Measurements from ENCODE around the gene RFC4. TPM values are rescaled to one million over a fixed set of nuclear protein-coding genes. Genes with fewer than 3 reads are reported as not detected.

RFC4 gene
- total and polyA plus RNA-seq, 9 of the 15 experiments (the other 6 are each of a cell fraction or from before 2014, with no cell fraction given): 105 to 227 (median 180) TPM

DNA sequence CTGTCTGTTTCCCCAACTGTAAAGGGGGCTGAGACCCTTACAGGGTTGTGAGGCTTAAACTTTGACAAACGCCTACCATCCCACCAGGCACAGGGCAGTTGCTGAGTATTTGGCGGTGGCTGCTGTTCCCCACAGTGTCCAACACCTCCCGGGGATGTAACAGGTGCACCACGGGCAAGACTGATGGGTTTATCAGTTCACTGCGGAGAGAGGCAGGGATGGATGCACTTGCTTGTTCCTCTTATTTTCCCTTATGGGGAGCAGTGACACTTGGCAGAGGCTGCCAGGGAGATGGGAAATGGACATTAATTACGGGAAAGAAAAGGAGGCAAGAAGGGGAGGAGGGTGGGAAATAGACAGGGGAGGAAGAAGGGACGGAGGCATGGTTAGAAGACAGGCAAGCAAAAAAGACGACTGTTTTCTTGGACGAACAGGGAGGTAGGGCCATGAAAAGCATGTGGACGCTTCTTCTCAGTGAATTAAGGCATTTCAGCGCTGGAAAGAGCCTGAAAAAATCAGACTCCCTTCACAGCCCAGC lies 19.7 kb upstream of the RFC4 start:
- Histone ChIP-seq H3K79me2 (ENCODE audit: control insufficient read depth, insufficient read depth, low read length) (peaks cover 15% of the 10 kb centered on the region), H3K9me3 (replicated peaks; ENCODE audit: control insufficient read depth, insufficient read depth, low read depth, low read length) (no peaks in the 10 kb centered on the region), H2AFZ (ENCODE audit: low read depth, low read length) (peak overlapping the region; percentile 69; the same call in 1 of the 2 replicates), H3K9me1 (ENCODE audit: control insufficient read depth, insufficient read depth, low read length) (no peaks in the 10 kb centered on the region), H3K36me3 (ENCODE audit: control insufficient read depth, insufficient read depth, low read length) (no peaks in the 10 kb centered on the region), H4K20me1 (replicated peaks; ENCODE audit: control insufficient read depth, insufficient read depth, low read length) (no peaks in the 10 kb centered on the region), H3K4me2 (ENCODE audit: insufficient read depth, low read length) (peak overlapping the region; percentile 80), H3K27me3 (ENCODE audit: control insufficient read depth in 2 of 2, insufficient read depth in 2 of 2, low read length in 2 of 2) (peaks cover 12 to 17% of the 10 kb centered on the region in 2 experiments; a peak in 4 of 5 replicates), H3K4me3 (peak overlapping the region; percentile 71; the same call in 1 of the 2 replicates), H3K9ac (ENCODE audit: insufficient read depth in 1 of 2, low read depth in 2 of 2, low read length in 2 of 2) (peak overlapping the region; percentile 79 to 89), H3K27ac (ENCODE audit: extremely low read depth, low read depth, low read length) (no peak overlapping the region), H3K4me1 (replicated peaks in 1 of 2; ENCODE audit: control insufficient read depth in 2 of 2, insufficient read depth in 2 of 2, low read length in 2 of 2) (peaks cover 19 to 37% of the 10 kb centered on the region in 2 experiments; a peak in 4 of 5 replicates)
- BruUV-seq (replicated peaks): TSS peak; percentile 84
- TF ChIP-seq GTF2A2 (tag; IDR thresholded peaks at IDR 0.05): no peak
- no peak for TF ChIP-seq SMAD3 (CRISPR knock-in tag; conservative IDR thresholded peaks at IDR 0.05)
- no peak for TF ChIP-seq SETDB1 (IDR thresholded peaks at IDR 0.05; ENCODE audit: low read length)
- TF ChIP-seq MAFF (IDR thresholded peaks at IDR 0.05; ENCODE audit: low read length): no peak
- TF ChIP-seq PHF20 (IDR thresholded peaks at IDR 0.05; ENCODE audit: partially characterized antibody): no peak
- TF ChIP-seq CTBP1 (IDR thresholded peaks at IDR 0.05; ENCODE audit: borderline replicate concordance): peak; percentile 51; the same call in 1 of the 2 replicates
- no peak for TF ChIP-seq ZNF197 (CRISPR knock-in tag; IDR thresholded peaks at IDR 0.05; ENCODE audit: low read depth)
- no peak for TF ChIP-seq BACH1 (tag; IDR thresholded peaks at IDR 0.05)
- no peak for TF ChIP-seq NCOA6 (IDR thresholded peaks at IDR 0.05)
- no peak for TF ChIP-seq SNRNP70 (optimal IDR thresholded peaks at IDR 0.05; ENCODE audit: low read depth, low read length)
- TF ChIP-seq CCAR2 (IDR thresholded peaks at IDR 0.05; ENCODE audit: low read depth, low read length): no peak
- TF ChIP-seq RCOR1 (IDR thresholded peaks at IDR 0.05; ENCODE audit: borderline replicate concordance in 1 of 2, low read depth in 2 of 2, low read length in 2 of 2): 0 out of 4 replicates have a peak, but pooled peaks of 1 of the 2 experiments have one; percentile 25
- no peak for TF ChIP-seq PHF21A (IDR thresholded peaks at IDR 0.05; ENCODE audit: borderline replicate concordance, low read depth)
- TF ChIP-seq KDM1A (IDR thresholded peaks at IDR 0.05): 0 out of 4 replicates have a peak, but pooled peaks of 1 of the 2 experiments have one; percentile 15
- no peak for TF ChIP-seq GTF2E2 (tag; IDR thresholded peaks at IDR 0.05)
- TF ChIP-seq, protein P1, sequence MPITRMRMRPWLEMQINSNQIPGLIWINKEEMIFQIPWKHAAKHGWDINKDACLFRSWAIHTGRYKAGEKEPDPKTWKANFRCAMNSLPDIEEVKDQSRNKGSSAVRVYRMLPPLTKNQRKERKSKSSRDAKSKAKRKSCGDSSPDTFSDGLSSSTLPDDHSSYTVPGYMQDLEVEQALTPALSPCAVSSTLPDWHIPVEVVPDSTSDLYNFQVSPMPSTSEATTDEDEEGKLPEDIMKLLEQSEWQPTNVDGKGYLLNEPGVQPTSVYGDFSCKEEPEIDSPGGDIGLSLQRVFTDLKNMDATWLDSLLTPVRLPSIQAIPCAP (CRISPR knock-in tag; IDR thresholded peaks at IDR 0.05; ENCODE audit: borderline replicate concordance): no peak
- DNase-seq (ENCODE audit: extremely low read depth in 1 of 4, low spot score in 3 of 4): no peak
- peak; percentile 11 for ATAC-seq
- peak; percentile 23 for FAIRE-seq
- in situ Hi-C loops (cut with MboI) (no loop called here), intact Hi-C loops (cut with micrococcal nuclease) (loop anchor here (10.0 kb wide), 2 partner anchors 241 to 841 kb away; no protein-coding TSS in a partner anchor)
- WGBS (ENCODE audit: insufficient coverage, low coverage, missing lambda C conversion rate): 24% methylated on average over 10 of the region's 11 CpGs
- CTCF ChIA-PET (ENCODE audit: low intra/inter-chr PET ratio): interaction anchor here (0.6 kb wide), 1 partner anchor 339 kb away, joined by 3 read pairs; no protein-coding TSS in a partner anchor
- POLR2A ChIA-PET: interaction anchor here (0.6 to 3.7 kb wide), 3 partner anchors 41 to 242 kb away, joined by 3 to 19 read pairs (median 3); no protein-coding TSS in a partner anchor

All from K562 (cell line).